IMR-90 (cell line): Measurements from ENCODE around the gene DSC2. TPM values are rescaled to one million over a fixed set of nuclear protein-coding genes. Genes with fewer than 3 reads are reported as not detected.

ENCODE experiments used
- ATAC-seq: fragments of 200-7000 bp; cut with Tn5 transposase; 2 replicates; pipeline ENCODE4 v1.9.1; 2020; ENCODE audit warnings: low read depth, mild to moderate bottlenecking, moderate library complexity
- BruUV-seq: library from RNA; stranded (reverse); fragments of 400-500 nt; replicated peaks from 2 replicates; lab custom pipeline; 2021; lab: Mats Ljungman, UMichigan
- CTCF ChIA-PET: fragments of 300-600 bp; formaldehyde crosslinking; extraction: SDS; loops from one replicate; lab custom pipeline; 2021; ENCODE audit warnings: antibody characterized with exemption; lab: Yijun Ruan, JAX
- POLR2A ChIA-PET: fragments of 300-600 bp; sonication (Branson Sonifier 250); formaldehyde crosslinking; loops from one replicate; lab custom pipeline; 2022; ENCODE audit warnings: antibody characterized with exemption; ENCODE audit not compliant: unreplicated experiment; lab: Charles Lee
- DNase-seq: peaks from one replicate; pipeline ENCODE4 v3.0.0; 2013
- H2AFZ ChIP-seq: replicated peaks from 2 replicates; pipeline ENCODE3; 2013; ENCODE audit warnings: low read length, mild to moderate bottlenecking; ENCODE audit not compliant: poor library complexity
- H2AK5ac ChIP-seq: 2 replicates; pipeline ENCODE4 v1.6.1; 2013; ENCODE audit warnings: low read depth, low read length, inconsistent platforms
- H2AK9ac ChIP-seq: replicated peaks from 2 replicates; pipeline ENCODE3; 2013; ENCODE audit warnings: mild to moderate bottlenecking, low read depth, low read length, moderate library complexity; ENCODE audit not compliant: poor library complexity
- H2BK120ac ChIP-seq: 2 replicates; pipeline ENCODE4 v1.6.1; 2013; ENCODE audit warnings: low read depth, low read length, inconsistent platforms
- H2BK15ac ChIP-seq: 3 replicates; pipeline ENCODE4 v1.6.1; 2013; ENCODE audit warnings: low read depth, low read length, inconsistent platforms
- H2BK20ac ChIP-seq: 2 replicates; pipeline ENCODE4 v1.6.1; 2013; ENCODE audit warnings: low read depth, mild to moderate bottlenecking, inconsistent platforms, low read length, moderate library complexity
- H2BK5ac ChIP-seq: 2 replicates; pipeline ENCODE4 v1.6.1; 2013; ENCODE audit warnings: mild to moderate bottlenecking, low read depth, low read length, inconsistent platforms; ENCODE audit not compliant: poor library complexity, severe bottlenecking
- H3K14ac ChIP-seq: replicated peaks from 2 replicates; pipeline ENCODE4 v1.6.1; 2013; ENCODE audit warnings: low read depth, low read length, inconsistent platforms
- H3K18ac ChIP-seq: 2 replicates; pipeline ENCODE4 v1.6.1; 2013; ENCODE audit warnings: low read depth, low read length, control low read depth
- H3K23ac ChIP-seq: 2 replicates; pipeline ENCODE4 v1.6.1; 2013; ENCODE audit warnings: low read depth, low read length, inconsistent platforms
- H3K27ac ChIP-seq: 2 replicates; pipeline ENCODE4 v1.5.1; 2013; ENCODE audit warnings: mild to moderate bottlenecking, control low read depth, low read length; ENCODE audit not compliant: insufficient read depth
- H3K27me3 ChIP-seq: 2 replicates; pipeline ENCODE4 v1.6.1; 2013; ENCODE audit warnings: low read length; ENCODE audit not compliant: control insufficient read depth, insufficient read depth
- H3K36me3 ChIP-seq: 2 replicates; pipeline ENCODE4 v1.6.1; 2013; ENCODE audit warnings: low read length, mixed read lengths; ENCODE audit not compliant: control insufficient read depth, insufficient read depth
- H3K4ac ChIP-seq: 2 replicates; pipeline ENCODE4 v1.6.1; 2013; ENCODE audit warnings: low read depth, low read length, inconsistent platforms
- H3K4me1 ChIP-seq: 2 replicates; pipeline ENCODE4 v1.6.1; 2013; ENCODE audit warnings: low read length, mixed read lengths; ENCODE audit not compliant: control insufficient read depth, insufficient read depth
- H3K4me2 ChIP-seq: 2 replicates; pipeline ENCODE4 v1.6.1; 2013; ENCODE audit warnings: low read depth, mild to moderate bottlenecking, control low read depth, low read length, moderate library complexity
- H3K4me3 ChIP-seq: 2 replicates; pipeline ENCODE4 v1.5.1; 2013; ENCODE audit warnings: low read depth, mild to moderate bottlenecking, control low read depth, low read length, moderate library complexity; ENCODE audit not compliant: insufficient read depth
- H3K56ac ChIP-seq: 2 replicates; pipeline ENCODE4 v1.6.1; 2013; ENCODE audit warnings: low read length, inconsistent platforms; ENCODE audit not compliant: insufficient read depth; ENCODE audit errors: extremely low read depth
- H3K79me1 ChIP-seq, 2 experiments: 2 replicates each; pipeline ENCODE4 v1.6.1; 2013; ENCODE audit warnings: low read length in 2 of 2, inconsistent platforms in 1 of 2, low read depth in 1 of 2
- H3K9ac ChIP-seq: 2 replicates; pipeline ENCODE4 v1.6.1; 2013; ENCODE audit warnings: low read depth, low read length, control low read depth
- H3K9me1 ChIP-seq: 2 replicates; pipeline ENCODE4 v1.6.1; 2013; ENCODE audit warnings: low read length, inconsistent platforms; ENCODE audit not compliant: insufficient read depth
- H3K9me3 ChIP-seq: 2 replicates; pipeline ENCODE4 v1.6.1; 2013; ENCODE audit warnings: low read length; ENCODE audit not compliant: control insufficient read depth, insufficient read depth
- H4K20me1 ChIP-seq: 2 replicates; pipeline ENCODE4 v1.6.1; 2013; ENCODE audit warnings: low read length, inconsistent platforms; ENCODE audit not compliant: insufficient read depth
- H4K5ac ChIP-seq: 2 replicates; pipeline ENCODE4 v1.6.1; 2013; ENCODE audit warnings: mild to moderate bottlenecking, low read depth, low read length, control low read depth
- H4K8ac ChIP-seq, 2 experiments: 2 replicates each; pipeline ENCODE4 v1.6.1; 2013; ENCODE audit warnings: low read depth in 2 of 2, low read length in 2 of 2, control low read depth in 1 of 2, inconsistent platforms in 1 of 2
- H4K91ac ChIP-seq: 2 replicates; pipeline ENCODE4 v1.6.1; 2013; ENCODE audit warnings: low read depth, low read length, inconsistent platforms; ENCODE audit not compliant: insufficient read depth
- BHLHE40 ChIP-seq: fragments of 150-350 bp; IDR thresholded peaks from 2 replicates; pipeline ENCODE4 v1.6.1; 2016; ENCODE audit warnings: mild to moderate bottlenecking, low read depth, low read length
- CEBPB ChIP-seq: IDR thresholded peaks from 2 replicates; pipeline ENCODE4 v1.6.1; 2012; ENCODE audit warnings: low read depth, low read length, improper control_type of control experiment
- CHD1 ChIP-seq: IDR thresholded peaks from 2 replicates; pipeline ENCODE4 v1.6.1; 2012; ENCODE audit warnings: low read depth, low read length, improper control_type of control experiment
- FOS ChIP-seq: fragments of 150-350 bp; IDR thresholded peaks from 2 replicates; pipeline ENCODE4 v1.6.1; 2016; ENCODE audit warnings: low read depth, low read length
- MAFK ChIP-seq: IDR thresholded peaks from 2 replicates; pipeline ENCODE4 v1.6.1; 2012; ENCODE audit warnings: low read depth, low read length, improper control_type of control experiment
- MAZ ChIP-seq: IDR thresholded peaks from 2 replicates; pipeline ENCODE4 v1.6.1; 2012; ENCODE audit warnings: low read depth, mild to moderate bottlenecking, low read length, improper control_type of control experiment, moderate library complexity, borderline replicate concordance
- MXI1 ChIP-seq: IDR thresholded peaks from 2 replicates; pipeline ENCODE4 v1.6.1; 2012; ENCODE audit warnings: low read depth, mild to moderate bottlenecking, low read length, moderate library complexity, borderline replicate concordance
- NFE2L2 ChIP-seq: fragments of 150-350 bp; IDR thresholded peaks from 2 replicates; pipeline ENCODE4 v1.6.1; 2016; ENCODE audit warnings: low read depth, mild to moderate bottlenecking, low read length
- POLR2A ChIP-seq: IDR thresholded peaks from 2 replicates; pipeline ENCODE4 v1.6.1; 2012; ENCODE audit warnings: mild to moderate bottlenecking, low read depth, low read length
- RAD21 ChIP-seq: IDR thresholded peaks from 2 replicates; pipeline ENCODE4 v1.6.1; 2012; ENCODE audit warnings: low read length, improper control_type of control experiment
- RCOR1 ChIP-seq: IDR thresholded peaks from 2 replicates; pipeline ENCODE4 v1.6.1; 2012; ENCODE audit warnings: mild to moderate bottlenecking, low read length, improper control_type of control experiment; ENCODE audit not compliant: insufficient replicate concordance
- RFX5 ChIP-seq: IDR thresholded peaks from 2 replicates; pipeline ENCODE4 v1.8.0; 2012; ENCODE audit warnings: low read depth, mild to moderate bottlenecking, low read length, moderate library complexity
- SMC3 ChIP-seq: fragments of 150-350 bp; IDR thresholded peaks from 2 replicates; pipeline ENCODE4 v1.6.1; 2016; ENCODE audit warnings: low read depth, mild to moderate bottlenecking, antibody characterized with exemption, low read length, moderate library complexity
- WGBS, 2 experiments: methylation state at CpG; one replicate each; pipeline versions ENCODE4 v1.1.5 to v1.1.7; 2013; ENCODE audit warnings: missing lambda C conversion rate in 2 of 2; ENCODE audit not compliant: insufficient read length in 1 of 2; ENCODE audit errors: extremely low coverage in 2 of 2; 5-methylcytosine and 5-hydroxymethylcytosine counted together
- dilution Hi-C: fragments of 300-500 bp; cut with HindIII; formaldehyde crosslinking; loops from one replicate; pipeline ENCODE4 v1.14.3; 2018; ENCODE audit warnings: low sequenced_read_pairs; ENCODE audit not compliant: unreplicated experiment
- in situ Hi-C: fragments of 300-500 bp; cut with MboI; formaldehyde crosslinking; loops from 3 replicates; pipeline ENCODE4 v1.14.3; 2019; ENCODE audit warnings: low sequenced_read_pairs, inconsistent platforms, mixed read lengths
- intact Hi-C: fragments of 100-400 bp; cut with micrococcal nuclease; formaldehyde crosslinking; loops from 2 replicates; pipeline ENCODE4 v1.10.0; 2022
- polyA plus RNA-seq, 3 experiments: library from polyadenylated mRNA; depleted of rRNA; stranded (reverse); fragments of >200 nt; gene quantifications; 2 replicates each; pipeline ENCODE4 v1.2.3, GENCODE V29; 2012; ENCODE audit warnings: low replicate concordance in 1 of 3
- total RNA-seq: library from RNA; depleted of rRNA; stranded (reverse); fragments of >200 nt; gene quantifications from 2 replicates; pipeline ENCODE4 v1.2.3, GENCODE V29; 2012
- TF ChIP-seq, protein P1 (sequence below): conservative IDR thresholded peaks from 2 replicates; pipeline ENCODE4 v1.5.1; 2012; ENCODE audit warnings: mild to moderate bottlenecking, low read depth, low read length, improper control_type of control experiment
- TF ChIP-seq, protein P2 (sequence below): fragments of 150-350 bp; IDR thresholded peaks from 2 replicates; pipeline ENCODE4 v1.6.1; 2016; ENCODE audit warnings: low read depth, mild to moderate bottlenecking, low read length, moderate library complexity, borderline replicate concordance

The DSC2 gene
- total and polyA plus RNA-seq, 2 of the 4 experiments (the other 2 are of a cell fraction), result not detected

DNA sequence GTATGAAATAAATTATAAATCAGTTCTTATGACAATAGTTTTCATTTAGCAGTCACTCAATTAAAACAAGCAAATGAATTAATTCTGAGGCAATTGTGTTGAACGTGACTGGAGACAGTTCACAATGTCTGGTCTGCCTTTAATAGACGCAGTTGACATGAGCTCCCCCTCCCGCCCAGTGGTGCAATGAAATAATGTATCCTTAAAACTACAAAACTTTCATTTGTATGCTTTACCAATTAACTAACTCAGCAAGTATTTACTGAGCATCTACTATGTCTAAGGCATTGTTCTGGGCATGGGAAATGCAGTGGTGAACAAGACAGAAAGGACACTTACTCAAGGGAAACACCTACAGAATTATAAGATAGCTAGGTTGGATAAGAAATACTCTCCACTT is 3.5 kb upstream of the DSC2 start:
- no TSS peak for BruUV-seq
- intact Hi-C loops, result no loop called here

More for the DNA sequence above, 3.5 kb upstream of the DSC2 start:
- Histone ChIP-seq H4K20me1 (no peaks in the 10 kb centered on the region), H2BK15ac (no peak overlapping the region), H3K18ac (no peak overlapping the region), H3K23ac (no peak overlapping the region), H3K4ac (no peak overlapping the region), H3K4me3 (no peak overlapping the region), H2AK9ac (no peak overlapping the region), H3K36me3 (no peaks in the 10 kb centered on the region), H2BK120ac (no peak overlapping the region), H3K4me1 (no peaks in the 10 kb centered on the region), H2AK5ac (no peak overlapping the region), H4K5ac (no peak overlapping the region), H2AFZ (no peak overlapping the region), H3K27me3 (peaks cover 12% of the 10 kb centered on the region; the same call in 1 of the 2 replicates), H3K9me1 (no peaks in the 10 kb centered on the region), H4K91ac (no peak overlapping the region), H3K9ac (no peak overlapping the region), H3K27ac (no peak overlapping the region), H2BK20ac (no peak overlapping the region), H3K4me2 (no peak overlapping the region), H3K56ac (no peak overlapping the region), H3K79me1 (no peaks in the 10 kb centered on the region), H2BK5ac (no peak overlapping the region), H4K8ac (no peak overlapping the region), H3K9me3 (no peaks in the 10 kb centered on the region), H3K14ac (no peak overlapping the region)
- ATAC-seq, result no peak
- no CpG with 5 or more reads among the region's 3 CpGs for WGBS, 2 experiments
- no peak for TF ChIP-seq CEBPB
- no peak for TF ChIP-seq RCOR1
- no peak for TF ChIP-seq MAFK
- no peak for TF ChIP-seq RAD21
- TF ChIP-seq MAZ, result no peak
- TF ChIP-seq RFX5, result no peak
- TF ChIP-seq, protein P1, sequence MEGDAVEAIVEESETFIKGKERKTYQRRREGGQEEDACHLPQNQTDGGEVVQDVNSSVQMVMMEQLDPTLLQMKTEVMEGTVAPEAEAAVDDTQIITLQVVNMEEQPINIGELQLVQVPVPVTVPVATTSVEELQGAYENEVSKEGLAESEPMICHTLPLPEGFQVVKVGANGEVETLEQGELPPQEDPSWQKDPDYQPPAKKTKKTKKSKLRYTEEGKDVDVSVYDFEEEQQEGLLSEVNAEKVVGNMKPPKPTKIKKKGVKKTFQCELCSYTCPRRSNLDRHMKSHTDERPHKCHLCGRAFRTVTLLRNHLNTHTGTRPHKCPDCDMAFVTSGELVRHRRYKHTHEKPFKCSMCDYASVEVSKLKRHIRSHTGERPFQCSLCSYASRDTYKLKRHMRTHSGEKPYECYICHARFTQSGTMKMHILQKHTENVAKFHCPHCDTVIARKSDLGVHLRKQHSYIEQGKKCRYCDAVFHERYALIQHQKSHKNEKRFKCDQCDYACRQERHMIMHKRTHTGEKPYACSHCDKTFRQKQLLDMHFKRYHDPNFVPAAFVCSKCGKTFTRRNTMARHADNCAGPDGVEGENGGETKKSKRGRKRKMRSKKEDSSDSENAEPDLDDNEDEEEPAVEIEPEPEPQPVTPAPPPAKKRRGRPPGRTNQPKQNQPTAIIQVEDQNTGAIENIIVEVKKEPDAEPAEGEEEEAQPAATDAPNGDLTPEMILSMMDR, result no peak
- no peak for TF ChIP-seq FOS
- no peak for TF ChIP-seq SMC3
- TF ChIP-seq POLR2A, result no peak
- TF ChIP-seq BHLHE40, result no peak
- no peak for TF ChIP-seq CHD1
- TF ChIP-seq, protein P2, sequence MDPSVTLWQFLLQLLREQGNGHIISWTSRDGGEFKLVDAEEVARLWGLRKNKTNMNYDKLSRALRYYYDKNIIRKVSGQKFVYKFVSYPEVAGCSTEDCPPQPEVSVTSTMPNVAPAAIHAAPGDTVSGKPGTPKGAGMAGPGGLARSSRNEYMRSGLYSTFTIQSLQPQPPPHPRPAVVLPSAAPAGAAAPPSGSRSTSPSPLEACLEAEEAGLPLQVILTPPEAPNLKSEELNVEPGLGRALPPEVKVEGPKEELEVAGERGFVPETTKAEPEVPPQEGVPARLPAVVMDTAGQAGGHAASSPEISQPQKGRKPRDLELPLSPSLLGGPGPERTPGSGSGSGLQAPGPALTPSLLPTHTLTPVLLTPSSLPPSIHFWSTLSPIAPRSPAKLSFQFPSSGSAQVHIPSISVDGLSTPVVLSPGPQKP, result no peak
- no peak for TF ChIP-seq NFE2L2
- TF ChIP-seq MXI1, result no peak
- ChIA-PET POLR2A (no interaction called here), CTCF (no interaction called here)
- dilution Hi-C loops (no loop called here), in situ Hi-C loops (no loop called here)
- no peak for DNase-seq
